Measurements from ENCODE around the gene PLA2G2F. TPM values are rescaled to one million over a fixed set of nuclear protein-coding genes. Genes with fewer than 3 reads are reported as not detected.
"Not testable (repeated sequence)": the region's sequence is repeated elsewhere in the genome, so short reads cannot be mapped to it uniquely, and the experiment has no call there.

The PLA2G2F gene
- total RNA-seq, 1 donor from 2014 or later, result not detected

DNA sequence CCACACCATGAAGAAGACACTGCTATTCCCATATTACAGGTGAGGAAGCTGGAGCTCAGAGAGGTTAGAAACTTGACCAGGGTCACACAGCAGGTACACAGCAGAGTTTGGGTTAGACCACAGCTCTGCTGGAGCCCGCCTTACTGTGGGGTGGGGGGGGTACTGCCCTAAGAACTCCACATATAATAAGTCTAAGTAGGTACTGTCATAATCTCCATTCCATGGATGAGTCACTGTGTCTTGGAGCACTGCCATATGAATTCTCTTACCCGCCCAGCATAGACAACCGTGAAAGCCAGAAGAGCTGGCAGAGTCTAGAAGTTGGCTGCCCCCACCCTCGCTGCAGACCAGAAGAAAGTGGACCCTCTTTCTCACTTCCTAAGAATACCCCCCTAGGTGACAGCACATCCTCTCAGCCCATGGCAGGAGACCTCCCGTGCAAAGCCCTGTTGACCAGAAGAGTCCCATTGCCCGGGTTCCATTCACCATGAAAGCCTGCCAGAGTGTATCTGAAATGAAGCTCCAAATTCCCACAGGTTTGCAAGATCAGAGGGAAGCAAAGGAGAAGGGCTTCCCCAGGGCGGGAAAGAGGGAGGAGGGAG is 14.6 kb upstream of the PLA2G2F start:
- Mint-ChIP-seq H3K4me3 (no peak overlapping the region), H3K9me3 (no peaks in the 10 kb centered on the region), H3K4me1 (no peaks in the 10 kb centered on the region), H3K27me3 (peaks cover 7% of the 10 kb centered on the region), H3K27ac (no peak overlapping the region), H3K36me3 (ENCODE audit: low read depth) (no peaks in the 10 kb centered on the region)
- DNase-seq, result no peak
- intact Hi-C loops (cut with micrococcal nuclease), result no loop called here

DNA sequence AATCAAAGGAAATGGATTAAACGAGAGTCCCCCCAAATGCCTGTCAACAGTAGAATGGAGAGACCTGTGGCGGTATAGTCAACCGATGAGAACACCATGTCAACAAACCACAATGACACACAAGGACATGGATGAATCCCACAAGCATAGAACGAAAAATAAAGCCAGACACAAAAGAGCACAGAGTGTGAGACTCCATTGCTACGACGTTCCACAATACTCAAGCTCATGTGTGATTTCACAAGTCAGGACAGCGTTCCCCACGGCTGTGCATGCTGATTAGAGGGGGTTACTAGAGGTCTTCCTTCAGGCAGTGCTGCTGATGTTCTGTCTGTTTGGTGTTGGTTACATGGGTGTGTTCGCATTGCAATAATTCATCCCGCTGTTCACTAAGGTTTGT is 14.0 kb upstream of the PLA2G2F start:
- no peak for DNase-seq
- intact Hi-C loops (cut with micrococcal nuclease), result no loop called here
- H3K4me1 Mint-ChIP-seq, result no peaks in the 10 kb centered on the region
- H3K9me3 Mint-ChIP-seq, result no peaks in the 10 kb centered on the region
- H3K36me3 Mint-ChIP-seq (ENCODE audit: low read depth), result no peaks in the 10 kb centered on the region
- H3K27ac Mint-ChIP-seq, result no peak overlapping the region
- H3K4me3 Mint-ChIP-seq, result no peak overlapping the region
- peaks cover 7% of the 10 kb centered on the region for H3K27me3 Mint-ChIP-seq

DNA sequence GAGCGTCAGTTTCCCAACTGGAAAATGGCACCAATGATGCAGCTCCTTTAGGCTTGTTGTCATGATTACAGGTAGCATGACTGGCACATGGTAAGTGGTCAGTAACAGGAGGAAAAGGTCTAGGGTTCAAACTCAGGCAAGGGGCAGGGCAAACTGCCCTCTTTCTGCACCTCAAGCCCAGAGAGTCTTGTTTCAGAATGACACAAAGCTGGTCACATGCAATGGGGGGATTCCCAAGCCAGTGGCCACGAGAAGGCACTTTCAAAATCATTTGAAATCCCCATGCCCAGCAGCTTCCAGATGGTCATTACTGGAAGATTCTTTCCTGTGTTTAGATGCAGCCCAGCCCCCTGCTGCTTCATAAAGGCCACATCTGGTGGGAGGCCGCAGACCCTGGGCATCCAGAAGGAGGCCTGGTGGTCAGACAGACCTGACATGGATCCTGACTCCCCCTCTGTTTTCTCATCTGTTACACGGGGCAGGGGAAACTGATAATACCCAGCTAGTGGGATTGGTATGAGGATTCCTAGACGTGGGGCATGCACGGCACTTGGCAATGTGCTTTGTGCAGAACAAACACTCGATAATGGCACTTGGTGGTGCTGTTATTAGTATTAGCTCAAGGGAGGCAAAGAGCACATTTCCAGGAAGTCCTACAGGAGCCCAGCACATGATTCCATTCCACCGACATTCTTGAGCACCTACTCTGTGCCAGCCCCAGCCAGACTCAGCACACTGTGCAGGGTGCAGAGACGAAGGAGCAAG is 12.9 kb upstream of the PLA2G2F start:
- intact Hi-C loops (cut with micrococcal nuclease), result no loop called here
- Mint-ChIP-seq H3K27me3 (peaks cover 4% of the 10 kb centered on the region), H3K9me3 (no peaks in the 10 kb centered on the region), H3K4me1 (no peaks in the 10 kb centered on the region), H3K4me3 (no peak overlapping the region), H3K27ac (no peak overlapping the region), H3K36me3 (ENCODE audit: low read depth) (no peaks in the 10 kb centered on the region)
- no peak for DNase-seq

DNA sequence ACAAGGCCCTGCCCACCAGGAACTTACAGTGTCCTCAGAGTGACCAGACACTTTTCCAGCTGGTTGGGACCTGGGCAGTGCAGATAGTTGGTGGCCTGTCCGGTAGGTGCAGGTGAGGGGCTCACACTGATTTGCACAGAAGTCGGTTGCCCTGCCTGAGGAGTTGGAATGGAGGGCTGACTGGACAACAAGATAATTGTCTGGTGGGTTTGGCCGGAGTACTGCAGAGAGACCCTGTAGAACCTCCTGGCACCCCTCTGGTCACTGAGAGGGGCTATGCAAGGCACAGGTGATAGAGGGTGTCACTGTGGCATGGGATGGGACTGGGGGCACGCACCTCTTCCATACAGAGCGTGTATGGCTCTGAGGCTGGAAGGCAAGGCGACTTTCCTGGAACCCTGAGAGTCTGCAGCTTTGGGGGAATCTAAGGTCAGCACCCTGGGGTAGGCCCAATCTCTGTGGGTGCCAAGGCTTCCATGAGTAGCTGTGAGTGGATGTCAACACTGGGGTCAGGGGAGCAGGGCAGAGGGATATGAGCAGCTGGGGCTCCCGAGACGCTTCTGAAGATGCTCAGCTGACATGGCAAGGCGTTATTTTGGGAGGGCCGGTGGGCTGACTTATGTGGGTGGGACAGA is 12.2 kb upstream of the PLA2G2F start:
- H3K36me3 Mint-ChIP-seq (ENCODE audit: low read depth), result no peaks in the 10 kb centered on the region
- peaks cover 5% of the 10 kb centered on the region for H3K27me3 Mint-ChIP-seq
- no peak for DNase-seq
- H3K4me1 Mint-ChIP-seq, result no peaks in the 10 kb centered on the region
- H3K9me3 Mint-ChIP-seq, result no peaks in the 10 kb centered on the region
- intact Hi-C loops (cut with micrococcal nuclease), result no loop called here
- H3K4me3 Mint-ChIP-seq, result no peak overlapping the region
- no peak overlapping the region for H3K27ac Mint-ChIP-seq

DNA sequence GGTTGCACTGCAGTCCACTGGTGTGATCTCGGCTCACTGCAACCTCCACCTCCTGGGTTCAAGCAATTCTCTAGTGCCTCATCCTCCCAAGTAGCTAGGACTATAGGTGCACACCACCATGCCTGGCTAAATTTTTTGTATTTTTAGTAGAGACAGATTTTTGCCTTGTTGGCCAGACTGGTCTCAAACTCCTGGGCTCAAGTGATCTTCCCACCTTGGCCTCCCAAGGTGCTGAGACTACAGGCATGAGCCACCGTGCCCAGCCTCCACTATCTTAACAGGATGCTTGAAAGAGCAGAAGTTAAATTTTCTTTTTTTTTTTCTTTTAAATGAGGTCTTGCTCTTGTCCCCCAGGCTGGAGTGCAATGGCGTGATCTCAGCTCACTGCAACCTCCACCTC is 8.6 kb upstream of the PLA2G2F start:
- H3K9me3 Mint-ChIP-seq; H3K27ac Mint-ChIP-seq; H3K4me3 Mint-ChIP-seq; DNase-seq; intact Hi-C loops (cut with micrococcal nuclease); H3K36me3 Mint-ChIP-seq (ENCODE audit: low read depth); H3K4me1 Mint-ChIP-seq: not testable (repeated sequence)
- peaks cover 14% of the 10 kb centered on the region for H3K27me3 Mint-ChIP-seq

DNA sequence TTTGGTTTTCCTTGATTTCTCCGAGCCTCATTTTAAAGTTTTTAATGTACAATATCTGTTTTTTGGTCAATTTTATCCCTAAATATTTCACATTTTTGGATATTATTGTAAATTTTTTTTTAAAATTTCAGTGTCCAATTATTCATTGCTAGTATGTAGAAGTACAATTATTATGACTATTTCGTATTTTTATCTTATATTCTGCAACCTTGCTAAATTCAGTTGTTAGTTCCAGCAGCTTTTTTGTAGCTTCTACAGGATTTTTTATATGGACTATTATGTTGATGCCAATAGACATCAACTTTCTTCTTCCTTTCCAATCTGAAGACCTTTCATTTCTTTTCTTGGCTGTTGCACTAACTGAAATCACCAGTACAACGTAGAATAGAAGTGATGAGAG is 4.1 kb upstream of the PLA2G2F start:
- H3K9me3 Mint-ChIP-seq, result peaks cover 4% of the 10 kb centered on the region
- intact Hi-C loops (cut with micrococcal nuclease), result no loop called here
- H3K27ac Mint-ChIP-seq, result no peak overlapping the region
- peaks cover 17% of the 10 kb centered on the region for H3K27me3 Mint-ChIP-seq
- H3K36me3 Mint-ChIP-seq (ENCODE audit: low read depth), result no peaks in the 10 kb centered on the region
- H3K4me1 Mint-ChIP-seq, result no peaks in the 10 kb centered on the region
- DNase-seq, result no peak
- H3K4me3 Mint-ChIP-seq, result no peak overlapping the region

DNA sequence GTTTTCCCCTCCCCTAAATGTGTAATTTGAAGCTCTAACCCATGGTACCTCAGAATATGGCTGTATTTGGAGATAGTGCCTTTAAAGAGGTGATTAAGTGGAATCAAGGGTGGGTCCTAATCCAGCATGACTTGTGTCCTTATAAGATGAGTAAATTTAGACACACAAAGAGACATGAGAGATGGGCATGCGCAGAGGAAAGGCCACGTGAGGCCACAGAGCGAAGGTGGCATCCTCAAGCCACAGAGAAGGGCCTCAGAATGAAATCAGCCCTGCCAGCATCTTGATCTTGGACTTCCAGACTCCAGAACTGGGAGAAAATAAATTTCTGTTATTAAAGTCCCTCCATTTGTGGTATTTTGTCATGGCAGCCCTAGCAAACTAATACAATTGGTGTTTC is 2.9 kb upstream of the PLA2G2F start:
- no peak for DNase-seq
- peaks cover 17% of the 10 kb centered on the region for H3K27me3 Mint-ChIP-seq
- intact Hi-C loops (cut with micrococcal nuclease), result no loop called here
- H3K4me3 Mint-ChIP-seq, result no peak overlapping the region
- no peaks in the 10 kb centered on the region for H3K4me1 Mint-ChIP-seq
- no peak overlapping the region for H3K27ac Mint-ChIP-seq
- H3K36me3 Mint-ChIP-seq (ENCODE audit: low read depth), result no peaks in the 10 kb centered on the region
- H3K9me3 Mint-ChIP-seq, result peaks cover 4% of the 10 kb centered on the region

DNA sequence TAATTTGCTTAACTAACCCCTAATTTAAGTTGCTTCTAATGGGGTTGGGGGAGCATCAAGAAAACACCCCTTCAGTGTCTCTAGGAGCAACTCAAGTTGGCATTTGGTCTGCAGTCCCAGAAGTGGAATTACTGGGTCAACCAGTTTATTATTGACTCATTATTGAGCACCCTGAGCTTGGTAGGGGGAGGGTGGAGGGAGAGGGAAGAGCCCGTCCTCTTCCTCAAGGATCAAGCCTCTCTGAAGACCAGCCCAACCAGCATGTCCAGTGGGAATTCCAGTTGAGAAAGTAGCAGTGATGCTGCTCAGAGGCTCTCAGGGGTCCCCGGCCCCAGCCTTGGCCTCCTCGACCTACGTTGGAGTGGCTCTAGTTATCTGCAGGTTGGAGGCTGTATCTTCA is 2.1 kb upstream of the PLA2G2F start:
- Mint-ChIP-seq H3K9me3 (peaks cover 3% of the 10 kb centered on the region), H3K4me1 (no peaks in the 10 kb centered on the region), H3K4me3 (no peak overlapping the region), H3K27me3 (peaks cover 14% of the 10 kb centered on the region), H3K36me3 (ENCODE audit: low read depth) (no peaks in the 10 kb centered on the region), H3K27ac (no peak overlapping the region)
- intact Hi-C loops (cut with micrococcal nuclease), result no loop called here
- no peak for DNase-seq

DNA sequence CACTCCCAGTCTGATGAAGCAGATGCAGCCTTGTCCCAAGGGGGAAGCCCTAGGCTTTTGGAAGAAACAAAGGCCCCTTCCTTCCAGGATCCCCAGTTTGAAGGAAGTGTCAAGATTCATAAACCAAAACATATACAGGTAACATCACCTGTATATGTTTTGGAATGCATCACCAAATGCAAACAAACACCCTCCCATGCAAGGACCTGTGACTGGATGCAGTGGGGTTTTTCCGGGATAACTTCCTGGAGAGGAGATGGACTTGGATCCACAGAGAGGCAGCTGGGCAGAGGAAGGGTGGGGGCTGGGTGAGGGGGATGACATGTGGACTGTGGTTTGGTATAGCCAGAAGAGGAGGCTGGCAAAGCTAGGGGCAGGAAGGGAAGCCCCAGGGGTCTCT is 1.5 kb upstream of the PLA2G2F start:
- Mint-ChIP-seq H3K9me3 (no peaks in the 10 kb centered on the region), H3K27me3 (peaks cover 12% of the 10 kb centered on the region)
- intact Hi-C loops (cut with micrococcal nuclease), result no loop called here

DNA sequence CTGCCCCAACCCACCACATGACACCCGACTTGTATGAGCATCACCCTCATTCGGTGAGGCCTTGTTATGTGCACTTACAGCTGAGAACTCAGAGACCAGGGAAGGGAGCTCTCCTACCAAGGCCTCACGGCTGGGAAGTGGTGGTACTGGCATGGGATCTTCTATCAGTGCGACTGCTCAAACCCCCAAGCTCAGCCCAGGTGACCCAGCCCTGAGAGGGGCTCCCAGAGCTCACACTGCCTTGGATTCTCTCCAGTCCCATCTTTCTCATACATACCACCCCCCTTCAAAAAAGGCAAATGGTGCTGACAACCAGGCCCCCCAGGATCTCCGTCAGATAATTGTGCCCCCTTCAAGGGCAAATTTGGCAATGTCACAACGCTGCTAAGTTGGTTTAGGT is 777 bp upstream of the PLA2G2F start:
- H3K4me1 Mint-ChIP-seq, result no peaks in the 10 kb centered on the region
- DNase-seq, result no peak

More for the DNA sequence above, 1.5 kb upstream of the PLA2G2F start:
- no peaks in the 10 kb centered on the region for H3K4me1 Mint-ChIP-seq
- no peak overlapping the region for H3K27ac Mint-ChIP-seq
- no peak overlapping the region for H3K4me3 Mint-ChIP-seq
- H3K36me3 Mint-ChIP-seq (ENCODE audit: low read depth), result no peaks in the 10 kb centered on the region
- no peak for DNase-seq

DNA sequence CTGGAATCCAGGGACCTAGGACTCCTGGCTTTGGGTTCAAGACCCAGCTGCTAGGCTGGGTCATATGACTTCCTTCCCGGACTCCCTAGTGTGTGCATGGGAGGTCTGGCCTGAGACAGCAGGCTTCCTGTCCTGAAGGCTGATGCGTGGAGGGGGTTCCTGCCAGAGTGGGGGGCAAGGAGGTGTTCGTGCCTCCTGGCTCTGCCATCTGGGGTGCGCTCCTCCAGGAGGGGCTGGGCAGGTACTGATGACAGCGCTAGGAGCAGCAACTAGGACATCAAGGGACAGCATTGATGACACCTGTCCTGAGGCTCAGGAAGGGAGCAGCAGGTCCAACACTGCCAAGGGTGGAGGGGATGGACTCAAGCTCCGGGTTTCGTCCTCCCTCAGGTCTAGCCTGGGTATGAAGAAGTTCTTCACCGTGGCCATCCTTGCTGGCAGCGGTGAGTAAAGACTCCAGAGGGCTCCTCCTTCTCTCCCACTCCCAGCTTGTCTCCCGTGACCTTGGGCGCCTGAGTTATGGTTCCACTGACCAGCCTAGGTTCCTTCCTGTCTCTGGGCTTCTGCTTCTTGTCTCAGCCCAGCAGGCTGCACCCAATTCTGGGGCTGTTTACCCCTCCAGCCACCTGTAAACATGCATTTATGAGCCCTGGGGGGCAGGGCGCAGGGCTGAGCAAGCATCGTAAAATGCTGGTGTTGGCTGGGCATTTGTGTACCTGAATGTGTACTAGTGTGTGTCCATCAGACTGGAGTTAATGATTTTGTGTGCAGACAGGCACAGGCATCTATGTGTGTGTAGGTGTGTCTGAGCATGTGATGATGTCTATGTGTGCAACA is 871 bp downstream of the PLA2G2F start:
- no peaks in the 10 kb centered on the region for H3K4me1 Mint-ChIP-seq
- no peak for DNase-seq
- H3K27me3 Mint-ChIP-seq, result peaks cover 3% of the 10 kb centered on the region
- H3K27ac Mint-ChIP-seq, result no peak overlapping the region
- no peak overlapping the region for H3K4me3 Mint-ChIP-seq
- no peaks in the 10 kb centered on the region for H3K9me3 Mint-ChIP-seq
- H3K36me3 Mint-ChIP-seq (ENCODE audit: low read depth), result no peaks in the 10 kb centered on the region
- intact Hi-C loops (cut with micrococcal nuclease), result no loop called here

More for the DNA sequence above, 777 bp upstream of the PLA2G2F start:
- H3K27ac Mint-ChIP-seq, result no peak overlapping the region
- H3K4me3 Mint-ChIP-seq, result no peak overlapping the region
- no peaks in the 10 kb centered on the region for H3K36me3 Mint-ChIP-seq (ENCODE audit: low read depth)
- H3K9me3 Mint-ChIP-seq, result no peaks in the 10 kb centered on the region
- intact Hi-C loops (cut with micrococcal nuclease), result no loop called here
- peaks cover 9% of the 10 kb centered on the region for H3K27me3 Mint-ChIP-seq

DNA sequence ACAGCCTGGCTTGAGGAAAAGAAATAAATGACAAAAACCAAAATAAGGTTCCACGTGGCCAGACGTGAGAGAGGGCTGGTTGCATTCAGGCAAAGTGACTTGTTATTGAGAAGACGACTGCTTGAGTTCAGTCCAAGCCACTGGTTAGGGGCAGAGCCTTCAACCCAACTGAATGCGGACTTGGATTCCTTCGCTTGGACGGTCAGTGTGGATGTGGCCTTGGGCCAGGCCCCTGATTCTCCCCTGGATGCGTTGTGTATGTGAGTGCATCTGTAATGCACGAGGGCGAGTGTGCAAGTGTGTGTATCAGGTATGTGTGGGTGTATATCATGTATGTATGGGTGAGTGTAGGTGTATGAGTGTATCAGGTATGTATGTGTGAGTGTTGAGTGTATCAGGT is 1.9 kb downstream of the PLA2G2F start:
- Mint-ChIP-seq H3K4me1 (no peaks in the 10 kb centered on the region), H3K36me3 (ENCODE audit: low read depth) (no peaks in the 10 kb centered on the region), H3K9me3 (no peaks in the 10 kb centered on the region), H3K4me3 (no peak overlapping the region), H3K27ac (no peak overlapping the region), H3K27me3 (peaks cover 3% of the 10 kb centered on the region)
- intact Hi-C loops (cut with micrococcal nuclease), result no loop called here
- no peak for DNase-seq

DNA sequence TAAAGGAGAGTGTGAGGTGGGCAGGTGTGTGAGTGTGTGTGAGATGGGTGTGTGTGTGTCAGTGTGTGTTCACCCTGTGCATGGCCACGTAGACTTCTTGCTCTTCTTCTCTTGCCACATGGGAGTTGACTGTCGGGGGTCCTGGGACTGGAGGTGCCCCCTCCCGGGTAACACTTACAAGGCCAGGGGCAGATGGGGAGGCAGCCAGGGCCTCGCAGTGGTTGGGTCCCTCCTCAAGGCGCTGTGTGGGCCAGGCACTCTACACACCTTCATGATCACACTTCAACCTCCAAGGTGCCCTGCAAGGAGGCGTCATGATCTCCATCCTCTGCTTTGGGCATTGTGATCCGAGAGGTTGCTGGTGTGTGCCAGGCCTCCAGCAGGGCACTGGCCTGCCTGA is 2.3 kb downstream of the PLA2G2F start:
- intact Hi-C loops (cut with micrococcal nuclease), result no loop called here
- Mint-ChIP-seq H3K36me3 (ENCODE audit: low read depth) (no peaks in the 10 kb centered on the region), H3K9me3 (no peaks in the 10 kb centered on the region), H3K4me3 (no peak overlapping the region), H3K27me3 (peaks cover 3% of the 10 kb centered on the region), H3K27ac (no peak overlapping the region), H3K4me1 (no peaks in the 10 kb centered on the region)
- no peak for DNase-seq

Data from activated CD4-positive, alpha-beta T cell treated with anti-CD3 and anti-CD28 coated beads, Interleukin-2, amount 10 ng/mL, durations not matched to agents 24 days and 14 days (primary cell).